ENCODE data around the gene VSTM2B. TPM values are rescaled to one million over a fixed set of nuclear protein-coding genes. Genes with fewer than 3 reads are reported as not detected.

The VSTM2B gene
- total RNA-seq, 1 donor from 2014 or later = 0.18 TPM

DNA sequence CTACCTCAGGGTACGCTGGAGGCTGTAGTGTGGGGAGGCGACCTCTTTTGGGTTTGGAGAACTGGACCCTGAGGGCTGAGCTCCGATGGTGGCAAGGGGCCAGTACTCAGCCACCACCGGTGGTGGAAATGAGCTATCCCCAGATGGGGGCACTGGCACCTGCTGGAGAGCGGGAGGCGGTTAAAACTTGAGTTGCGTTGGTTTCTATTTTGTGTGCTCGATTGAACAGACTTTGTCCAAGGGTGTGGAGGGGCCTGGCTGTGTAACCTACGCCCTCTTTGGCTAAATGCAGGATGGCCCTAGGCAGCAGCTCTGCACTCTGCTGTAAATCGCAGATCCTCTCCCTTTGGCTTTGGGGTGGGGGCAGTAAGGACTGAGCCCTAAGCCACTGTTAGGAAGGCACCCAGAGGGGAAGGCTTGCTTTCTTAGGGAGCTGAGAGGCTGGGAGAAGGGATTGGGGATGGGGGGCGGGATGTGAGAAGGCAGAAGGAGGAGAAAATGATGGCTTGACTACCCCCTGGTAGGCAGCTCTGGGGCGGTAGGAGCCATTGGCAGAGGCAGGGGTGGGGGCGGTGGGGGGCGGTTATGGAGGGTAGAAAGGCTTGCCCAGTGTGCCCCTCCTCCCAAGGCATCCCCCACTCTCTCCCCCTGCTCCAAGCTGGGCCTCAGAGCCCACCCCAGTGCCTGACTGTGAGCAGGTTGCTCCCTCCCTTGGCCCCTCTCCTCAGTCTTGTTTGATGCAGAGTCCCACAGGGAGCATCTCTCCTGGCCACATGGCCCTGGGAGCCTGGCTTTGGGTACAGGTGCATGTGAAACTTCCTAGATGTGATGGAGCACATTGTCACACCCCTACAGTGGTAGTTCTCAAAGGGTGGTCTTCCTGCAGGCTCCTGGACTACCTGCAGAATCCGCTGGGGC, 5.0 kb downstream of the VSTM2B start:
- Mint-ChIP-seq H3K36me3 (ENCODE audit: low read depth, unreplicated experiment) (no peaks in the 10 kb centered on the region), H3K9me3 (ENCODE audit: unreplicated experiment) (no peaks in the 10 kb centered on the region), H3K4me1 (ENCODE audit: unreplicated experiment) (peaks cover 12% of the 10 kb centered on the region), H3K27ac (ENCODE audit: unreplicated experiment) (no peak overlapping the region), H3K4me3 (ENCODE audit: unreplicated experiment) (no peak overlapping the region), H3K27me3 (ENCODE audit: unreplicated experiment) (peaks cover 28% of the 10 kb centered on the region)
- no peak for DNase-seq (ENCODE audit: low spot score)
- TF ChIP-seq CTCF (IDR thresholded peaks at IDR 0.05; ENCODE audit: unreplicated experiment) = no peak

GRCh38 chr19:29531458-29532025, 5.7 kb downstream of the VSTM2B start:
- no peaks in the 10 kb centered on the region for H3K9me3 Mint-ChIP-seq (ENCODE audit: unreplicated experiment)

DNA sequence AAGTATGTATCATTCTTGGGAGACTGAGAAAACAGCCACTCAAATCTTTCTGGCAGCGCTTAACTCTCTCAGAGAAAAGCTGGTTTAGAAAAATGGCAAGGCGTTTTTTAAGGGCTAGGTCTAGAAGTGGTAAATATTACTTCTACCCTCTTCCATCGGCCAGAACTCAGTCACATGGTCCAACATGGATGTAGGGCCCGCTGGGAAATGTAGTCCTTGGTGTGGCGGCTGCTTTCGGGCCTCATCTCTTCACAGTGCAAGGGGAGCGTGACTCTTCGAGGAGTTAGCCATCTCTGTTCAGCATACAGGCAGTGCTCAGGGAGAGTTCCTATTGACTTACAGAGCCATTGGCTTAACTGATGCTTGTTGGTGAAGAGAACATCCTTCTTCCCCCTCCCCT, 6.3 kb downstream of the VSTM2B start:
- no peaks in the 10 kb centered on the region for H3K9me3 Mint-ChIP-seq (ENCODE audit: unreplicated experiment)
- peaks cover 12% of the 10 kb centered on the region for H3K4me1 Mint-ChIP-seq (ENCODE audit: unreplicated experiment)
- H3K27ac Mint-ChIP-seq (ENCODE audit: unreplicated experiment) = no peak overlapping the region
- H3K36me3 Mint-ChIP-seq (ENCODE audit: low read depth, unreplicated experiment) = no peaks in the 10 kb centered on the region
- H3K4me3 Mint-ChIP-seq (ENCODE audit: unreplicated experiment) = no peak overlapping the region
- no peak for DNase-seq (ENCODE audit: low spot score)
- TF ChIP-seq CTCF (IDR thresholded peaks at IDR 0.05; ENCODE audit: unreplicated experiment) = no peak
- H3K27me3 Mint-ChIP-seq (ENCODE audit: unreplicated experiment) = peaks cover 27% of the 10 kb centered on the region

More at GRCh38 chr19:29531458-29532025, 5.7 kb downstream of the VSTM2B start:
- no peak overlapping the region for H3K27ac Mint-ChIP-seq (ENCODE audit: unreplicated experiment)
- TF ChIP-seq CTCF (IDR thresholded peaks at IDR 0.05; ENCODE audit: unreplicated experiment) = no peak
- no peak overlapping the region for H3K4me3 Mint-ChIP-seq (ENCODE audit: unreplicated experiment)
- peaks cover 27% of the 10 kb centered on the region for H3K27me3 Mint-ChIP-seq (ENCODE audit: unreplicated experiment)
- H3K4me1 Mint-ChIP-seq (ENCODE audit: unreplicated experiment) = peaks cover 12% of the 10 kb centered on the region
- no peak for DNase-seq (ENCODE audit: low spot score)
- no peaks in the 10 kb centered on the region for H3K36me3 Mint-ChIP-seq (ENCODE audit: low read depth, unreplicated experiment)

DNA sequence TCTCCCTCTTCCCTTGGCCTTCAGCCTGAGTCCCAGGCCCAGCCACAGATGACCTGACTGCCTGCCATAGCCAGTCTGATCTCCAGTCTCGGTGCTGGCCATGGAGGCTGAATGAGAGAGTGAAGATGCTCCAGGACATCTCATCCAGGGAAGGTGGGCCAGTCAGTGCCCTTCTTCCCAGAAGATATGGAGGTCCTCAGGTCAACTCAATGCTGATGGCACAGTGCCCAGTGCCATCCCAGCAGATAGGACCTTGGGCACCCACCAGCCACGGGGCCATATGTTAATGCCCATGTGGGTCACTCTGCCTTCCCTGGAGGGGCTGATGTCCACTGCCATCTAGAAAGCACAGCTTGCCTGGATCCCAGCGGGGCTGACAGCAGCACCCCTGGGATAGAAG, 7.2 kb downstream of the VSTM2B start:
- Mint-ChIP-seq H3K27me3 (ENCODE audit: unreplicated experiment) (peaks cover 23% of the 10 kb centered on the region), H3K4me1 (ENCODE audit: unreplicated experiment) (peaks cover 8% of the 10 kb centered on the region), H3K4me3 (ENCODE audit: unreplicated experiment) (no peak overlapping the region), H3K27ac (ENCODE audit: unreplicated experiment) (no peak overlapping the region), H3K36me3 (ENCODE audit: low read depth, unreplicated experiment) (no peaks in the 10 kb centered on the region), H3K9me3 (ENCODE audit: unreplicated experiment) (no peaks in the 10 kb centered on the region)
- DNase-seq (ENCODE audit: low spot score) = no peak
- TF ChIP-seq CTCF (IDR thresholded peaks at IDR 0.05; ENCODE audit: unreplicated experiment) = no peak
